GM19395 (cell line): ENCODE results near the gene TCP10L.
"Not testable (repeated sequence)": the region's sequence is repeated elsewhere in the genome, so short reads cannot be mapped to it uniquely, and the experiment has no call there.

Experiments
- ATAC-seq: cut with Tn5 transposase; IDR thresholded peaks from one replicate; pipeline ENCODE4 v1.9.1; 2021; ENCODE audit warnings: mild to moderate bottlenecking, moderate library complexity; ENCODE audit not compliant: unreplicated experiment

The TCP10L gene

DNA sequence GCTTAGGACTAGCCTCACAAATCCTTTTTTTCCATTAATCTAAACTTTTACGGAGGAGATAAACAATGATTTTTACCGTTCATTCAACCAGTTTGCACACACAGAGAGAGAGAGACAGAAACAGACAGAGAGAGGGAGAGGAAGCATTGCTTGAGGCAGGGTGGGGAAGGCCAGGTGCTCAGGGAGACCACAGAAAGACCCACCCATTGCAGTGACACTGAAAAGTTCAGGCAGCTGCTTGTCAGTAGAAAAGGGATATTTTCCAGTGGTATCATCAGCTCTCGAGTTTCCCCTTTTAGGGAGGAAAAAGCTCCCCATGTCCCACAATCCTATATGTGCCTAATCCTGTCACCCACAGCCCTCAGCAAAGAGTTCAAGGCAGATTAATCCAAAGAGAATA is 27.2 kb downstream of the TCP10L start:
- no peak for ATAC-seq

DNA sequence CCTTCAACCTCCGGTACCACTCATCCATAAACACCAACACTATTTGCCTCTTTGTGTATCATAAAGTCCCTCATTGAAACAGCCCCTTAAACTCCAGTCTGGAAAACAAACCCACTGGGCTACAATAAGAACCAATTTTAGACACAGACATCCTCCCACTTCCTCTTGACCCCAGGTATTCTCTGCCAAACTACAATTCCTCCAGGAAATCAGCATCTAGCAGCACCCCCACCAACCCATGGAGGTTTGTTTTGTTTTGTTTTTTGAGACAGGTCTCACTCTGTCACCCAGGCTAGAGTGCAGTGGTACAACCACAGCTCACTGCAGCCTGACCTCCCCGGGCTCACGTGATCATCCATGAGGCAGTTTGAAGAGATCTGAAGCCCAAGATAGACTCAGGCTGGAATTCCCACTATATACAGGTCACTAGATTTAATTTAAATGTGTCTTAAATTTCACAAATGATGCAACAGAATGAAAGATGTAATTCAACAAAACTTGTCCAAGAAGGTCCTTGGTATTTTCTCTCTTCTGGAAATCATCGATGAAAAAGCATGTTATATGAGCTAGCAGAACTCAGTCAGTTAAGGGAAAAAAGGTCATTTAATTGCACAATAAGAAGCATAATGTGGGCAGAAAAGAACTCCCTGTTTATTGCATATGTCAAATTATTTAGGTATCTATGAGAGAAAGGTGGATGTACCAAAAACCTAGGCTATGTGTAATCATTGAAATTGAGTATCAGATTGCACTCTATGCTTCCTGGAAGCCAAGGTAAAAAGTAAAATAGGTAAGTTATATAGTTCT is 30.3 kb downstream of the TCP10L start:
- no peak for ATAC-seq

DNA sequence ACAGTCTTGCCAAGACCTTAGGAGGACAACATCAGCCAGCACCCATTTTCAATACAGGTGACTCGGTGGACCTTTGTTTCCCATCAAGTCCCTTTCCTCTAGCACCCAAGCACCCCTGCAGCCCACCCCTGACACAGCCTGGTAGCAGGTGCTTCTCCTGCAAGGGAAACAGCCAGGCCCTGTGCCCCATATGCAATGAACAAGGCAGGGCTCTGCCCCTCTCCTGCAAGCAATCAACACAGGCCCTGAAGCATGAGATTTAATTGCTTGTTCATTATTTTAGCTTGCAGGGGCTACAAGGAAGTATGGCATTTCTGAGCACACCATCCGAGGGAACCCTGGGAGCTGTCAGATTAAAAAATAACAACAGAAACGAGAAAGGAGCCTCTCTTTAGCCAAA is 35.4 kb downstream of the TCP10L start:
- ATAC-seq = no peak

DNA sequence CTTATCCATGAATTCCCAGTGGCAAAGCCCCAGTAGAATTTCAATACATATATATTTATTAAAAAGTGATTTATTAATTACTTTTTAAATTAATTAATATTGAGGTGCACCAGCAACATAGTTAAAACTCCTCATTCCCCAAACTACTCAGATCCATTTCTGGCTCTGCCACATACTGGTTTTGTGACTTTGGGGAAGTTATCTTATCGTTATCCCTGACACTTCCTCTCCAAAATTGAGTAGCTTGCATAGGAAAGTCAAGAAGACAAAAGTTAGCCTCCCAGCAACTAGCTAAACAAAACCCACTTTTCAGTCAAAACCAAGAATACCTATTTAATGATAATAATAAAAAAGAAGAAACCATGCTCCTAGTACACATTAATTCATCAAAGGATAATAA is 35.9 kb downstream of the TCP10L start:
- ATAC-seq = no peak

DNA sequence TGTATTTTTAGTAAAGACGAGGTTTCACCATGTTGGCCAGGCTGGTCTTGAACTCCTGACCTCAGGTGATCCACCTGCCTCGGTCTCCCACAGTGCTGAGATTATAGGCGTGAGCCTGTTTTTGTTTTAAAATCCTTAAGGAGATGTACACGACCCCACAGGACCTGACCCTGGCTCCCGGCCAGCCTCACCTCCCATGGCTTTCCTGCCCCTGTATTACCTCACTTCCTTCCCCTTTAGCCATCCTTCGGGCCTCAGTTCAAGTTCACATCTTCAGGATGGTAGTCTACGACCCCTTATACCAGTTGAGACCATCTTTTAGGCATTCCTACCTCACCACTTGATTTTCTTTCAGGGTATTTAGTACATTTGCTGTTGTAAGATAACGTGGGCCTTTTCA is 36.3 kb downstream of the TCP10L start:
- ATAC-seq = no peak

DNA sequence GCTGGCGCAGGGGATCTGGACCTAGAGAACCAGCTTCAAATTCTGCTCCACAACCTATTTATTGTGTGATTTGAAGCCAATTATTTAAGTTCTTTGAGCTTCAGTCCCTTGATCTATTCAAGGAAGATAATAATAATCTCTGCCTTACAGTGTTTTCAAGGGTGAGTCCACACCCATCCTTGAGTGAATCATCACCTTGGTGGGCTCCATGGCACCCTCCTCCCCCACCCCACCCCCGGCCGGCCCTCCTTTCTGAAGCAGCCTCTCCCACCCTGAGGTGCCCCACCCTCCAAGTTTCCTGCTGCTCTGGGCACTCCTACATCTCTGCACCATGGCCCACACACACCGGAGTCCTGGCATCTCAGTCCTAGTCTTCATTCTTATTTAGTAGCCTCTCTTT is 38.3 kb downstream of the TCP10L start:
- no peak for ATAC-seq

DNA sequence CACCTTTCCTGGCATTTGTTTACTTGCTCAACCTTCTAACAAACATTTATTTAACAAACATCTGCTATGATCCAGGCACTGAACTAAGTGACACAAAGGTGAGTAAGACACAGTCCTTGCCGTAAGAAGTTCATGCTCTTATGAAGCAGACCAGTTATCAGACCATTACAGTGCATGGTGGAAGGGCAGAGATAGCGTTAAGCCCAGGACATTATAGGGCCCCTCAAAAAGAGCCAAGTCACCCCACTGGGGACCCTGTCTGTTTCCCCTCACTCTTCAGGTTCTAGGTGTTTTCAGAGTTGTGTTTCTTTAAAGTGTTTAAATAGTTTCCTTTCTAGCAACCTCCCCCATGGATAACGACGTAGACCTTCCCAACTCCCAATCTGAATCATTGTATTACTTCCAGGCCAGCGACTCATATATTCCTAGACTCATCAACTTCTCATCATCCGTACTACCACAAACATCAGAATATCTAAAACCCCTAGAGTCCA is 39.3 kb downstream of the TCP10L start:
- ATAC-seq = no peak

DNA sequence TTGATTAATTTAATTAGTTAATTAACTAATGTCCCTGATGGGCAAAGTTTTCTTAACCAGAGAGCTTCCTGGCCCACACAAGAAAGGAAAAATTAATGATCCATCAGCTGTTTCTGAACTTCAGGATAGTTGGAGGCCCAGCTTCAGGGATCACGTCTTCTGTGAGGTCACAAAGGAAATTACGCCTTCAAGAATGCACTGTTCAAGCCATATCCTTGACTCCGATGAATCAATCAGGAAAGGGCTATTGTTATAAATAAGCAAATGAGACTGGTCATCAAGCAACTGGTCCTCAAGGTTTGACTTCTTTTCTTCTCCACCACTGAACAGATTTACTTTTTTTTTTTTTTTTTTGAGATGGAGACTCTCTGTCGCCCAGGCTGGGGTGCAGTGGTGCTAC is 40.6 kb downstream of the TCP10L start:
- no peak for ATAC-seq

DNA sequence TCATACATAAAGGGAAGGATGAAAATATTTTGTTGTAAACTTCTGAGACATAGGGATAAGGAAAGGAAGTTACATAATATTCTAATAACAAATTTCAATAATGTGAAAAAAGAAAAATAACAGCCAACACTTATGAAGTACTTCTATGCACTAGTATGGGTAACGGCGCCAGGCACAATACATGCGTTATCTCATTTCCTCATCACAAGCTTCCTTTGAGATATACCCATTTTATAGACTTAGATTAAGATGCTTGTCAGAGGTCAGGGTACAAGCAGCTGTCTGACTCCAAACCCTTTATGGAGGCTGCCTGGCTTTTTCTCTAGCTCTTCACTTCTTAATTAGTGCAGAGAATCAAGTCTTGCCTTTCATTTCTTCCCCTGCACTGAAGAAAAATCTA is 41.3 kb downstream of the TCP10L start:
- ATAC-seq = no peak

DNA sequence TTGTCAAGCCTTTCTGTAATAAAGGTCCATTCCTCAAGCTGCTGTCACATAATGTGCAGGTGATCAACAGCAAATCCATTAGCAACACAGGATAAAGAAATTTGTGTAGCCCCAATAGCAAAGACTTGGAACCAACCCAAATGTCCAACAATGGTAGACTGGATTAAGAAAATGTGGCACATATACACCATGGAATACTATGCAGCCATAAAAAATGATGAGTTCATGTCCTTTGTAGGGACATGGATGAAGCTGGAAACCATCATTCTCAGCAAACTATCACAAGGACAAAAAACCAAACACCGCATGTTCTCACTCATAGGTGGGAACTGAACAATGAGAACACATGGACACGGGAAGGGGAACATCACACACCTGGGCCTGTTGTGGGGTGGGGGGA is 42.3 kb downstream of the TCP10L start:
- not testable (repeated sequence) for ATAC-seq

DNA sequence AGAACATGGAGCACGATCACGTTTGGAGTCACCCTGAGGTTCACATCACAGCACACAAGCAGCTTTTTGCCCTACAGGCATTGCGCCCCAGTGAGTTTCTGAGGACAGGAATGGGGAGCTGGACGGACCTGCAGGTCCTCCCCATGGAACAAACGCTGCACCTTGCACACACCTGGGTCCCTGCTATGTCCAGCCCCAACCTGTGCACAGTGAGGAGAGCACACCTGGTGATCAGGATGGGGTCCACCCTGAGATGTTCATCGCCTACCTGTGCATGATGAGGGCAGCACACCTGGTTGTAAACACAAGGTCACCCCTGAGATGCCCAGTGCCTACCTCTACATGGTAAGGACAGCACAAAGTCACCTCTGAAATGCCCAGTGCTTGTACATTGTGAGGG is 45.9 kb downstream of the TCP10L start:
- no peak for ATAC-seq

DNA sequence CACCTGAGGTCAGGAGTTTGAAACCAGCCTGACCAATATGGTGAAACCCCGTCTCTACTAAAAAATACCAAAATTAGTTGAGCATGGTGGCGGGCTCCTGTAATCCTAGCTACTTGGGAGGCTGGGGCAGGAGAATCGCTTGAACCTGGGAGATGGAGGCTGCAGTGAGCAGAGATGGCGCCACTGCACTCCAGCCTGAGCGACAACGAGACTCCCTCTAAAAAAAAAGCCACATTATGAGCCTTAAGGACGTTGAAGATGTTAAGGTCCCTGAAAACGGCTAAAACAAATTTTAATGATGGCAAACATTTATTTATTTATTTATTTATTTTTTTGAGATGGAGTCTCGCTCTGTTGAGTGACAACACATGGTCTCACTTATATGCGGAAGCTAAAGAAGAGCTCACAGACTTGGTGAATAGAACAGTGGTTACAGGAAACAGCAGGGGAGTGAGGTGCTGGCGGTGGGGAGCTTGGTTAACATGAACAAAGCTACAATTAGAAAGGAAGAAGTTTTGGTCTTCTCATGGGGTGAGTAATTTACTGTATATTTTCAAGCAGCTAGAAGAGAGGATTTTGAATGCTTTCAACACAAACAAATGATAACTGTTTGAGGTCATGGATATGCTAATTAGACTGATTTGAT is 47.1 kb downstream of the TCP10L start:
- no peak for ATAC-seq

DNA sequence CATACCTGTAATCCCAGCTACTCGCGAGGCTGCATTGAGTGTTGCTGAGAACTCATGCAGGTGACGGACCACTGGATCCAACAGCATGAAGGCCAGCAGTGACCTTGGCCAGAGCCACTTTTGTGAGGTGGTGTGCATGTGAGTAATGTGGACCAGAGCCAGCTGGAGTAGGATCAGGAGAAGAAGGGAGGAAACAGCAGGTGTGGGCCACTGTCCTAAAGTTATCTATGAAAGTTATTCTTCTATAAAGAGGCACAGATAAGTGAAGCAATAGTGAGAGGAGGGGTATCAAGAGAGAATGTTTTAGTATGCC is 47.8 kb downstream of the TCP10L start:
- ATAC-seq = no peak

DNA sequence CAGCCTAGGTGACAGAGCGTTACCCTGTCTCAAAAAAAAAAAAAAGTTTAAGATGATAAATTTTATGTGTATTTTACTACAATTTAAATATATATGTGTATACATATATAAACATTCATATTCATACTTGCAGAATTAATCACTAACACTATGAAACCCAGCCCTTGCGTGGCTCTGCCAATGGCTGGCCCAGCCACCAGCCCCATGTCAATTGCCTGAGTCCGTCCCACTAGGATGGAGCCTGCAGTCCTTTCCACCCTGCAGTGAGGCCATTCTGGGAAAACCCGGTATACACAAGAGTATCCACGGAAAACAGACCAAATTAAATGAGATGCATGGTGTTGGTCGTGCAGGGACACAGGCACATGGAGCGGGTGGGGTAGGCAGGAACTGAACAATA is 49.7 kb downstream of the TCP10L start:
- ATAC-seq = no peak

DNA sequence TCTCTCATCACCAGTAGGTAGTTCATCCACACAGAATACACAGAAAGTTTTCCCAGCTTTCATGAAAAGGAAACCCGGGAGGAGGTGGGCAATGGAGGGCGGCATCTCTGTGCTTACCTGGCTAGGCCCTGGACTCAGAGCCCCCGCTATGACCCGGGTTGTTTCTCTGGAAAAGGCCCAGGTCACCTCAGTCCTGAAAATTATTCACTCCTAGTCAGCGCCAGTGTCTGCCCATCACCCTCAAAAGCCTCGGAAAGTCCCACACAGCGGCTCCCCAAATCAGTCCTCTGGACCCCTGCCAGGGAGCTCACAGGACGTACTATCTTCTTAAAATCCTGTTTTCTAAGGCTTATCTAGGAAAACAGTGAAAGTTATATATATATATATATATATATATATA is 51.2 kb downstream of the TCP10L start:
- ATAC-seq = no peak

DNA sequence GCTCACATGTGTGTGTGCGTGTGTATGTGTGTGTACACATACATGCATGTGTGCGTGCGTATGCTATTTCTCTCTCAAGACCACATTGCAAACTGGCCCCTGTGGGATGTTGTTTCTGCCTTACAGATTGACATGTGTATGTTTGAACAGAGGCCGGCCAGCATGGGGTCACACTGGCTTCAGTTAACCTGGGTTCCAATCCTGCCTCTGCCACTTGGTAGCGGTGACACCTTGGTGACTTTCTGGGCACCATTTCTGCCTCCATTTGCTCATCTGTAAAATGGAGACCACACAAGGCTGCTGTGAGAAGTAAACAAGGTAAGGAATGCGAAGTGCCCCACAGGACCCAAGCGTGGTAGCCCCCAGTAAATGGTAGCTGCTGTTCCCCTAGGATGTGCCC is 51.7 kb downstream of the TCP10L start:
- ATAC-seq = no peak

DNA sequence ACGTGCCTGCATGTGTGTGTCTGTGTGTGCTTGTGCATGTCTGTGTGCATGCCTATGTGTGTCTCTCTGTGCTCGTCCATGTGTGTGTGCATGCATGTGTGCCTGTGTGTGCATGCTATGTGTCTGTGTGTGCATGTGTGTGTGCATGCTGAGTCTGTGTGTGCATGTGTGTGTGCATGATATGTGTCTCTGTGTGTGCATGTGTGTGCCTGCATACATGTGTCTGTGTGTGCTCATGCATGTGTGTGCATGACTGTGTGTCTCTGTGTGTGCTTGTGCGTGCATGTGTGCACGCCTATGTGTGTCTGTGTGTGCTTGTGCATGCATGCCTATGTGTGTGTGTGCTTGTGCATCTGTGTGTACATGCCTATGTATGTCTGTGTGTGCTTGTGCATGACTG is 52.3 kb downstream of the TCP10L start:
- no peak for ATAC-seq

DNA sequence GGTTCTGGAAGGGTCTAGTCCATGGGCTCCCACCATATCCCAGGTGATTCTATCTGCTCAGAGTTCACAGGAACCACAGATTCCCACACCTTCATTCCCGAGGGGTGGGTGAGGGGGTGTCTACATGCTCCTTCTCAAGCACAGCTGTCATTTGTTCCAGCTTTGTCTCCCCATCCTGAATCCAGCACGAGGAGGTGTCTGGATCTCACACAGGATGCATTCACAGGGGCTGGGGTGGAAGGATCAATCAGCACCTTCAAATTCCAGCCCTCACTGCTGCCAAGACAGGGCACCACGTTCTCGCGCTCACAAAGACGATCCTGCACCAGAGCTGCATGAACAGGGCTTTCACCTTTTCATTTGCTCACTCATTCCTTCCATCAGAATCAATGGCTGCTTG is 52.7 kb downstream of the TCP10L start:
- no peak for ATAC-seq

DNA sequence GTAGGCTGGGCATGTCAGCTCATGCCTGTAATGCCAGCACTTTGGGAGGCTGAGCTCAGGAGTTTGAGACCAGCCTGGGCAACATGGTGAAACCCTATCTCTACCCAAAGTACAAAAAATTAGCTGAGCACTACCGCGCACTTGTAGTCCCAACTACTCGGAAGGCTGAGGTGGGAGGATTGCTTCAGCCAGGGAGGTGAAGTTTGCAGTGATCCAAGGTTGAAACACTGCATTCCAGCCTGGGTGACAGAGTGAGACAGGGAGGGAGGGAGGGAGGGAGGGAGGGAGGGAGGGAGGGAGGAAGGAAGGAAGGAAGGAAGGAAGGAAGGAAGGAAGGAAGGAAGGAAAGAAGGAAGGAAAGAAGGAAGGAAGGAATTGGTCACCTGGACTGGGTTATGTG is 53.8 kb downstream of the TCP10L start:
- not testable (repeated sequence) for ATAC-seq

DNA sequence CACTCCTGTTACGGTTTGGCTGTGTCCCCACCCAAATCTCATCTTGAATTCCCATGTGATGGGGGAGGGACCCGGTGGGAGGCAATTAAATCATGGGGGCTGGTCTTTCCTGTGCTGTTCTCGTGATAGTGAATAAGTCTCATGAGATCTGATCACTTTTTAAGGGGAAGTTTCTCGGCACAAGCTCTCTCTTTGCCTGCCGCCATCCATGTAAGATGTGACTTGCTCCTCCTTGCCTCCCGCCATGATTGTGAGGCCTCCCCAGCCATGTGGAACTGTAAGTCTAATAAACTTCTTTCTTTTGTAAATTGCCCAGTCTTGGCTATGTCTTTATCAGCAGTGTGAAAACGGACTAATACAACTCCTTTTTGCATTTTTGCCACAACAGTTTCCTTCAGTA is 54.5 kb downstream of the TCP10L start:
- not testable (repeated sequence) for ATAC-seq

DNA sequence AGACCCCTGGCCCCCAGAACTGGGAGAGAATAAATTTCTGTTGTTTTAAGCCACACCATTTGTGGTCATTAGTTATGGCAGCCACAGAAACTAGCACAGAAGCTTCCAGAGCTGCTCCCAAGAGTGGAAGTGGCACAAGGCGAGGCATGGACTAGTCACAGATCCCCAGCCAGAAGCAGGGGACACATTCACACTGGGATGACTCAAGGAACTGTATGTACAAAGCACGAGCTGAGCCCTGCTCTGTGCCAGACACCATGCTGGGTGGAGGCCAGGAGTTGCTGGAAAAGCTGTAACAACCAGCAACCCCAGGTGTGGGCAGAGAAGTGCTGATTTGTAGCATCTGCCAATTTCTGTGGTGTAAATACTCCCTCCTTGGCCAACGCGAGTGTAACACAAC is 55.6 kb downstream of the TCP10L start:
- ATAC-seq = no peak

DNA sequence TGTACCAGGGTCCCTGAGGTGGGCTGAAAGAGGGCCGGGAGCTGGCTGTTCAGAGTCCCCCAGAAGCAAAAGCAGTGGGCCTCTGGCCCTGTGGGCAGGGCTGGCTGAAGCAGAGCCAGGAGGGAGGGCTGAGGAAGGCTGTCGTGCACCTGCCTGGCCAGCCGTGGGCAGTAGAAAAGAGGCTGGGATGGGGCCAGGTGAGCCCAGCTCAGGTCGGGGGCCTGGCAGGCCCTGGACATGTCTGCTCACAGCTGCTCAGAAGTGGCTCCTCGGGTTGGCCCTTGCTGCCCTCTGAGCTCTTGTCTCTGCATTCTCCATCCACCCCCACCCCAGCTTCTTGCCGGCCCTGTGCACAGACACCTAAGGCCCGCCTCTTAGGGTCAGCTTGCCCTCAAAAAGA is 60.0 kb downstream of the TCP10L start:
- no peak for ATAC-seq
